ENCODE measurements around the gene EHD1. TPM values are rescaled to one million over a fixed set of nuclear protein-coding genes. Genes with fewer than 3 reads are reported as not detected.

EHD1 gene
- total RNA-seq: 103 and 181 TPM in 2 replicates

- peak; percentile 84 for DNase-seq (ENCODE audit: low read depth)
Observed at GRCh38 chr11:64878494-64879243, at the start of gene EHD1. EHD1 (minus strand) TSS chr11:64878621; CDS start chr11:64878464, 157 bp downstream.

- no peak for DNase-seq (ENCODE audit: low read depth)
Observed at GRCh38 chr11:64926689-64927088, 48.3 kb upstream of the EHD1 start.

GRCh38 chr11:64925536-64926436 lies 47.4 kb upstream of the EHD1 start:
- DNase-seq (ENCODE audit: low read depth): no peak

GRCh38 chr11:64924910-64925284 lies 46.5 kb upstream of the EHD1 start:
- DNase-seq (ENCODE audit: low read depth): no peak

GRCh38 chr11:64923944-64924909 lies 45.8 kb upstream of the EHD1 start, which contains the start of gene PPP2R5B:
PPP2R5B (plus strand) TSS chr11:64924689; CDS start chr11:64925735, 1,046 bp downstream.
- DNase-seq (ENCODE audit: low read depth): peak; percentile 93

- no peak for DNase-seq (ENCODE audit: low read depth)
Observed at GRCh38 chr11:64923151-64923661, 44.8 kb upstream of the EHD1 start.

- no peak for DNase-seq (ENCODE audit: low read depth)
Observed at GRCh38 chr11:64921384-64921783, 43.0 kb upstream of the EHD1 start.

GRCh38 chr11:64920124-64920523 lies 41.7 kb upstream of the EHD1 start:
- no peak for DNase-seq (ENCODE audit: low read depth)

- DNase-seq (ENCODE audit: low read depth): no peak
Observed at GRCh38 chr11:64919627-64920026, 41.2 kb upstream of the EHD1 start.

GRCh38 chr11:64918017-64918416 lies 39.6 kb upstream of the EHD1 start:
- peak; percentile 61 for DNase-seq (ENCODE audit: low read depth)

- peak; percentile 1 for DNase-seq (ENCODE audit: low read depth)
Observed at GRCh38 chr11:64917663-64917995, 39.2 kb upstream of the EHD1 start.

GRCh38 chr11:64916775-64917662 lies 38.6 kb upstream of the EHD1 start, which contains the start of gene ATG2A:
ATG2A (minus strand) TSS chr11:64917209; CDS start chr11:64917135, 74 bp downstream.
- DNase-seq (ENCODE audit: low read depth): peak; percentile 100

- DNase-seq (ENCODE audit: low read depth): peak; percentile 53
Observed at GRCh38 chr11:64916040-64916774, 37.8 kb upstream of the EHD1 start.

- DNase-seq (ENCODE audit: low read depth): no peak
Observed at GRCh38 chr11:64915376-64915887, 37.0 kb upstream of the EHD1 start.

- no peak for DNase-seq (ENCODE audit: low read depth)
Observed at GRCh38 chr11:64914123-64914522, 35.7 kb upstream of the EHD1 start.

GRCh38 chr11:64913171-64913727 lies 34.8 kb upstream of the EHD1 start:
- no peak for DNase-seq (ENCODE audit: low read depth)

GRCh38 chr11:64911689-64912088 lies 33.3 kb upstream of the EHD1 start:
- DNase-seq (ENCODE audit: low read depth): no peak

- no peak for DNase-seq (ENCODE audit: low read depth)
Observed at GRCh38 chr11:64911142-64911541, 32.7 kb upstream of the EHD1 start.
